ENCODE results near the gene HNRNPC. TPM values are rescaled to one million over a fixed set of nuclear protein-coding genes. Genes with fewer than 3 reads are reported as not detected.
A peak's percentile ranks its signal among the peaks of the same experiment; 100 is the strongest.
"Not testable (repeated sequence)": the region's sequence is repeated elsewhere in the genome, so short reads cannot be mapped to it uniquely, and the experiment has no call there.

The HNRNPC gene
- total RNA-seq, 5 donors from 2014 or later (not counting 1 experiment from before 2014, with no cell fraction given): 417 to 530 (median 441) TPM

DNA sequence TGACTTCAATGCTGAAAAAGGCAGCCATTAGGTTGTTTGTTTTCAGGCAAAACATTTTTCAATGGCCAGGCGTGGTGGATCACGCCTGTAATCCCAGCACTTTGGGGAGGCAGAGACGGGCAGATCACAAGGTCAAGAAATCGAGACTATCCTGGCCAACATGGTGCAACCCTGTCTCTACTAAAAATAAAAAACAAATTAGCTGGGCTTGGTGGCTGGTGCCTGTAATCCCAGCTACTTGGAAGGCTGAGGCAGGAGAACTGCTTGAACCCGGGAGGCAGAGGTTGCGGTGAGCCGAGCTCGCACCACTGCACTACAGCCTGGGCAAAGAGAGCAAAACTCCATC is 13.2 kb downstream of the HNRNPC start:
- H3K9me3 Mint-ChIP-seq; H3K4me3 ChIP-seq (ENCODE audit: control insufficient read depth in 1 of 2, extremely low read depth in 1 of 2, low read length in 1 of 2); H3K27me3 Mint-ChIP-seq; H3K27me3 ChIP-seq (replicated peaks in 1 of 2; ENCODE audit: control insufficient read depth in 2 of 2, extremely low read depth in 1 of 2, insufficient read depth in 2 of 2, low read length in 1 of 2); H3K9me3 ChIP-seq; DNase-seq: not testable (repeated sequence)
- Mint-ChIP-seq H3K4me1 (peaks cover 81 to 86% (median 84%) of the 10 kb centered on the region in 3 donors), H3K36me3 (peaks cover 48% of the 10 kb centered on the region), H3K27ac (peak overlapping the region; percentile 24 to 89), H3K4me3 (peak overlapping the region; percentile 46 to 58 (median 57))
- peaks cover 30 to 57% of the 10 kb centered on the region in 2 experiments for H3K4me1 ChIP-seq (ENCODE audit: control insufficient read depth in 1 of 2, extremely low read depth in 1 of 2, insufficient read depth in 2 of 2, low read length in 2 of 2)
- ATAC-seq (replicated peaks in 1 of 4): peak in 2 of 4 experiments; percentile 4 to 9
- ChIA-PET CTCF (interaction anchor here (0.5 to 2.2 kb wide), 5 partner anchors 9 to 58 kb away, joined by 4 to 11 read pairs (median 4); no protein-coding TSS in a partner anchor), POLR2A (interaction anchor here (0.5 to 7.2 kb wide), 16 partner anchors 9 to 189 kb away, joined by 3 to 88 read pairs (median 6); no protein-coding TSS in a partner anchor)
- H3K27ac ChIP-seq (ENCODE audit: low read length): peak overlapping the region; percentile 9
- 93% methylated on average over 2 of the region's 8 CpGs for WGBS (ENCODE audit: insufficient coverage)
- H3K36me3 ChIP-seq (ENCODE audit: control insufficient read depth in 2 of 2, extremely low read depth in 1 of 2, insufficient read depth in 1 of 2, low read length in 1 of 2): peaks cover 0 to 71% of the 10 kb centered on the region in 2 donors

DNA sequence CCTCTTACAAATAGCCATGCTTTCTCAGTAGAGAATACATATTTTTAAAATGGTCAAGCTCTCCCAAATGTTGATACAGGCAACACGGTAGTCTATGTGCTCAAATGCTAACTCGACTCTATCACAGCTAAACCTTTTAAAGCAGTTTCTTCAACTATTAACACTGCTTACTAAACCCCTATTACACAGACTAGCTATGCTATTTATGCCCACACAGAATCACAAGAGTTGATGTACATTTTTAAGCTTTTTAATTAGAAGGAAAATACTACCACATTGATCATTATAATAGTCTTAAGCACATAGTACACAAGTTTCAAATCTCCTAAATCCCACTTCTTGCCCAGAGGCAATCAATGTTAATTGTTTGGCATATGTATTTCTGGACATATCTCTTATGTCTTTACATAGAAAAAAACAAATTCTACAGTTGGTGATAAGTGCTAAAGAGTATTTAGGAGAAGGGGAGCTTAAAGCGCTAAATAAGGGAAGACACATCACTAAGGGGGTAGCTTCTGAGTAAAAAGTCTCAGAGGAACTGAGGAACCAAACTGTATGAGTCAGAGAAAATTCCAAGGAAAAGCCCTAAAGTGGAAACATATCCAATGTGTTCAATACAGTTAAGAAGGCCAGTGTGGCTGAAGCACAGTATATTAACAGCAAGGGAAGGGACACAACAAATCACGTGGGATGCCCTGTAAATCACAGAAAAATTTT is 13.7 kb downstream of the HNRNPC start:
- Mint-ChIP-seq H3K9me3 (no peaks in the 10 kb centered on the region), H3K27me3 (no peaks in the 10 kb centered on the region), H3K27ac (peak overlapping the region; percentile 24 to 89), H3K4me1 (peaks cover 83 to 87% (median 86%) of the 10 kb centered on the region in 3 donors), H3K36me3 (peaks cover 50% of the 10 kb centered on the region), H3K4me3 (peak overlapping the region; percentile 41 to 57 (median 46))
- WGBS (ENCODE audit: insufficient coverage): no CpG with 5 or more reads among the region's 4 CpGs
- Histone ChIP-seq H3K36me3 (ENCODE audit: control insufficient read depth in 2 of 2, extremely low read depth in 1 of 2, insufficient read depth in 1 of 2, low read length in 1 of 2) (peaks cover 4 to 70% of the 10 kb centered on the region in 2 donors), H3K9me3 (no peaks in the 10 kb centered on the region), H3K27ac (ENCODE audit: low read length) (peak overlapping the region; percentile 9), H3K4me1 (ENCODE audit: control insufficient read depth in 1 of 2, extremely low read depth in 1 of 2, insufficient read depth in 2 of 2, low read length in 2 of 2) (peaks cover 30 to 52% of the 10 kb centered on the region in 2 experiments), H3K4me3 (ENCODE audit: control insufficient read depth in 1 of 2, extremely low read depth in 1 of 2, low read length in 1 of 2) (no peak overlapping the region), H3K27me3 (replicated peaks in 1 of 2; ENCODE audit: control insufficient read depth in 2 of 2, extremely low read depth in 1 of 2, insufficient read depth in 2 of 2, low read length in 1 of 2) (no peaks in the 10 kb centered on the region)
- DNase-seq: no peak
- ATAC-seq (replicated peaks in 1 of 4): peak in 1 of 4 experiments; percentile 8
- ChIA-PET POLR2A (interaction anchor here (0.5 to 7.2 kb wide), 17 partner anchors 8 to 317 kb away, joined by 3 to 88 read pairs (median 4); no protein-coding TSS in a partner anchor), CTCF (interaction anchor here (0.5 to 2.2 kb wide), 9 partner anchors 8 to 264 kb away, joined by 3 to 11 read pairs (median 4); no protein-coding TSS in a partner anchor)

GRCh38 chr14:21252149-21252548 is 17.1 kb downstream of the HNRNPC start:
- H3K4me3 Mint-ChIP-seq: peak overlapping the region in 1 of 3 donors; percentile 33
- ATAC-seq (replicated peaks in 1 of 4) (no peak), DNase-seq (no peak)
- H3K27ac Mint-ChIP-seq: peak overlapping the region; percentile 65 to 80
- Histone ChIP-seq H3K27ac (ENCODE audit: low read length) (no peak overlapping the region), H3K27me3 (replicated peaks in 1 of 2; ENCODE audit: control insufficient read depth in 2 of 2, extremely low read depth in 1 of 2, insufficient read depth in 2 of 2, low read length in 1 of 2) (no peaks in the 10 kb centered on the region), H3K36me3 (ENCODE audit: control insufficient read depth in 2 of 2, extremely low read depth in 1 of 2, insufficient read depth in 1 of 2, low read length in 1 of 2) (peaks cover 4 to 61% of the 10 kb centered on the region in 2 donors), H3K4me1 (ENCODE audit: control insufficient read depth in 1 of 2, extremely low read depth in 1 of 2, insufficient read depth in 2 of 2, low read length in 2 of 2) (peaks cover 16 to 45% of the 10 kb centered on the region in 2 experiments), H3K4me3 (ENCODE audit: control insufficient read depth in 1 of 2, extremely low read depth in 1 of 2, low read length in 1 of 2) (no peak overlapping the region), H3K9me3 (no peaks in the 10 kb centered on the region)
- H3K27me3 Mint-ChIP-seq: no peaks in the 10 kb centered on the region
- no peaks in the 10 kb centered on the region for H3K9me3 Mint-ChIP-seq
- H3K36me3 Mint-ChIP-seq: peaks cover 52% of the 10 kb centered on the region
- ChIA-PET CTCF (no interaction called here), POLR2A (no interaction called here)
- peaks cover 78 to 86% (median 85%) of the 10 kb centered on the region in 3 donors for H3K4me1 Mint-ChIP-seq
- WGBS (ENCODE audit: insufficient coverage): 60% methylated on average over 1 of the region's 2 CpGs

GRCh38 chr14:21251215-21251614 is 18.0 kb downstream of the HNRNPC start:
- Mint-ChIP-seq H3K27me3 (no peaks in the 10 kb centered on the region), H3K27ac (no peak overlapping the region), H3K4me1 (peaks cover 79 to 84% (median 84%) of the 10 kb centered on the region in 3 donors), H3K9me3 (no peaks in the 10 kb centered on the region), H3K36me3 (peaks cover 54% of the 10 kb centered on the region), H3K4me3 (peak overlapping the region in 1 of 3 donors; percentile 33)
- DNase-seq: no peak
- Histone ChIP-seq H3K36me3 (ENCODE audit: control insufficient read depth in 2 of 2, extremely low read depth in 1 of 2, insufficient read depth in 1 of 2, low read length in 1 of 2) (peaks cover 4 to 60% of the 10 kb centered on the region in 2 donors), H3K27me3 (replicated peaks in 1 of 2; ENCODE audit: control insufficient read depth in 2 of 2, extremely low read depth in 1 of 2, insufficient read depth in 2 of 2, low read length in 1 of 2) (no peaks in the 10 kb centered on the region), H3K4me1 (ENCODE audit: control insufficient read depth in 1 of 2, extremely low read depth in 1 of 2, insufficient read depth in 2 of 2, low read length in 2 of 2) (peaks cover 14 to 40% of the 10 kb centered on the region in 2 experiments), H3K9me3 (no peaks in the 10 kb centered on the region), H3K4me3 (ENCODE audit: control insufficient read depth in 1 of 2, extremely low read depth in 1 of 2, low read length in 1 of 2) (no peak overlapping the region), H3K27ac (ENCODE audit: low read length) (no peak overlapping the region)
- 90% methylated on average over 2 of the region's 5 CpGs for WGBS (ENCODE audit: insufficient coverage)
- ATAC-seq (replicated peaks in 1 of 4): peak in 1 of 4 experiments; percentile 11
- ChIA-PET POLR2A (interaction anchor here (0.6 to 1.3 kb wide), 4 partner anchors 9 to 1503 kb away, joined by 3 to 9 read pairs (median 4); no protein-coding TSS in a partner anchor), CTCF (no interaction called here)

- H3K4me3 ChIP-seq (ENCODE audit: control insufficient read depth in 1 of 2, extremely low read depth in 1 of 2, low read length in 1 of 2): no peak overlapping the region
- H3K4me3 Mint-ChIP-seq: no peak overlapping the region
- no peak overlapping the region for H3K27ac ChIP-seq (ENCODE audit: low read length)
- no peak overlapping the region for H3K27ac Mint-ChIP-seq
- peaks cover 7 to 47% of the 10 kb centered on the region in 2 experiments for H3K4me1 ChIP-seq (ENCODE audit: control insufficient read depth in 1 of 2, extremely low read depth in 1 of 2, insufficient read depth in 2 of 2, low read length in 2 of 2)
- H3K9me3 Mint-ChIP-seq: no peaks in the 10 kb centered on the region
- ChIA-PET CTCF (no interaction called here), POLR2A (interaction anchor here in 1 of 2 donors (1.6 kb wide), 1 partner anchor 10 kb away, joined by 5 read pairs; no protein-coding TSS in a partner anchor)
- DNase-seq (no peak), ATAC-seq (replicated peaks in 1 of 4) (no peak)
- H3K27me3 Mint-ChIP-seq: no peaks in the 10 kb centered on the region
- peaks cover 54% of the 10 kb centered on the region for H3K36me3 Mint-ChIP-seq
- no CpG with 5 or more reads among the region's 8 CpGs for WGBS (ENCODE audit: insufficient coverage)
- no peaks in the 10 kb centered on the region for H3K27me3 ChIP-seq (replicated peaks in 1 of 2; ENCODE audit: control insufficient read depth in 2 of 2, extremely low read depth in 1 of 2, insufficient read depth in 2 of 2, low read length in 1 of 2)
- no peaks in the 10 kb centered on the region for H3K9me3 ChIP-seq
- H3K4me1 Mint-ChIP-seq: peaks cover 76 to 83% (median 81%) of the 10 kb centered on the region in 3 donors
- H3K36me3 ChIP-seq (ENCODE audit: control insufficient read depth in 2 of 2, extremely low read depth in 1 of 2, insufficient read depth in 1 of 2, low read length in 1 of 2): peaks cover 4 to 67% of the 10 kb centered on the region in 2 donors
Measured at GRCh38 chr14:21248739-21249411, 20.4 kb downstream of the HNRNPC start.

- Mint-ChIP-seq H3K36me3 (peaks cover 51% of the 10 kb centered on the region), H3K27ac (peak overlapping the region; percentile 2 to 47), H3K4me3 (no peak overlapping the region), H3K4me1 (peaks cover 73 to 81% (median 79%) of the 10 kb centered on the region in 3 donors), H3K27me3 (no peaks in the 10 kb centered on the region), H3K9me3 (no peaks in the 10 kb centered on the region)
- Histone ChIP-seq H3K4me1 (ENCODE audit: control insufficient read depth in 1 of 2, extremely low read depth in 1 of 2, insufficient read depth in 2 of 2, low read length in 2 of 2) (peaks cover 7 to 45% of the 10 kb centered on the region in 2 experiments), H3K4me3 (ENCODE audit: control insufficient read depth in 1 of 2, extremely low read depth in 1 of 2, low read length in 1 of 2) (no peak overlapping the region), H3K36me3 (ENCODE audit: control insufficient read depth in 2 of 2, extremely low read depth in 1 of 2, insufficient read depth in 1 of 2, low read length in 1 of 2) (peaks cover 4 to 62% of the 10 kb centered on the region in 2 donors), H3K27ac (ENCODE audit: low read length) (no peak overlapping the region), H3K9me3 (no peaks in the 10 kb centered on the region), H3K27me3 (replicated peaks in 1 of 2; ENCODE audit: control insufficient read depth in 2 of 2, extremely low read depth in 1 of 2, insufficient read depth in 2 of 2, low read length in 1 of 2) (no peaks in the 10 kb centered on the region)
- DNase-seq (no peak), ATAC-seq (replicated peaks in 1 of 4) (no peak)
- WGBS (ENCODE audit: insufficient coverage): no CpG with 5 or more reads among the region's 1 CpG
- CTCF ChIA-PET: interaction anchor here in 1 of 2 donors (1.3 kb wide), 1 partner anchor 8 kb away, joined by 4 read pairs; no protein-coding TSS in a partner anchor
- POLR2A ChIA-PET: interaction anchor here (1.4 to 2.5 kb wide), 4 partner anchors 8 to 18 kb away, joined by 6 to 20 read pairs (median 10); no protein-coding TSS in a partner anchor
Measured at GRCh38 chr14:21248338-21248737, 20.9 kb downstream of the HNRNPC start.

Data from T-cell (primary cell).